GM06990 (cell line): Measurements from ENCODE around the gene LGMN.

Source experiments
- DNase-seq: peaks from one replicate; pipeline ENCODE4 v3.0.0-alpha.2; 2011; ENCODE audit not compliant: insufficient read length; ENCODE audit errors: extremely low read depth
- H3K27me3 ChIP-seq: replicated peaks from 2 replicates; pipeline ENCODE4 v1.6.0; 2011; ENCODE audit warnings: low read length; ENCODE audit not compliant: control insufficient read depth, insufficient read depth
- H3K36me3 ChIP-seq: 2 replicates; pipeline ENCODE4 v1.5.1; 2011; ENCODE audit warnings: low read length; ENCODE audit not compliant: control insufficient read depth, insufficient read depth
- H3K4me3 ChIP-seq: replicated peaks from 2 replicates; pipeline ENCODE4 v1.5.1; 2011; ENCODE audit warnings: low read depth, mild to moderate bottlenecking, control low read depth, low read length
- TF ChIP-seq, protein P1 (sequence below): IDR thresholded peaks from 2 replicates; pipeline ENCODE4 v1.5.1; 2011; ENCODE audit warnings: low read length, control low read depth, mild to moderate bottlenecking, inconsistent platforms; ENCODE audit not compliant: insufficient read depth, poor library complexity, severe bottlenecking

LGMN gene

DNA sequence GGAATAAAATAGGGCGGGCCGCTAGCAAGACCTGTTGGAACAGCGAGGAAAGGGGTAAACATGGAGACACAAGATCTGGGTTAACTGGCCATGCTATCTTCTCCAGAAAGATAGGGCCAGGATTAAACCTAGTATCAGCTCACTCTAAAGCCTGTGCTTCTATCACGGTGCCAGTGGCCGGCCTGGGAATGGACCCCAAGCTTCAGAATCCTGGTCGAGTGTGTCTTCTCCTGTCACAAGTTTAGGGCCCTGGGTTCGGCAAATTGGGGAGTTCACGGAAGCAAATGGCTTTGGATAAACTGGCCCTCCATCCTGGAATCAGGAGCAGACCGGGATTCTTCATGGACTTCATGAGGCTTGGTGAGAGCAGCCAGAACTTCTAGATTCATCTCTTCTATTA, 82.2 kb downstream of the LGMN start:
- no peaks in the 10 kb centered on the region for H3K27me3 ChIP-seq
- no peak overlapping the region for H3K4me3 ChIP-seq
- TF ChIP-seq, protein P1, sequence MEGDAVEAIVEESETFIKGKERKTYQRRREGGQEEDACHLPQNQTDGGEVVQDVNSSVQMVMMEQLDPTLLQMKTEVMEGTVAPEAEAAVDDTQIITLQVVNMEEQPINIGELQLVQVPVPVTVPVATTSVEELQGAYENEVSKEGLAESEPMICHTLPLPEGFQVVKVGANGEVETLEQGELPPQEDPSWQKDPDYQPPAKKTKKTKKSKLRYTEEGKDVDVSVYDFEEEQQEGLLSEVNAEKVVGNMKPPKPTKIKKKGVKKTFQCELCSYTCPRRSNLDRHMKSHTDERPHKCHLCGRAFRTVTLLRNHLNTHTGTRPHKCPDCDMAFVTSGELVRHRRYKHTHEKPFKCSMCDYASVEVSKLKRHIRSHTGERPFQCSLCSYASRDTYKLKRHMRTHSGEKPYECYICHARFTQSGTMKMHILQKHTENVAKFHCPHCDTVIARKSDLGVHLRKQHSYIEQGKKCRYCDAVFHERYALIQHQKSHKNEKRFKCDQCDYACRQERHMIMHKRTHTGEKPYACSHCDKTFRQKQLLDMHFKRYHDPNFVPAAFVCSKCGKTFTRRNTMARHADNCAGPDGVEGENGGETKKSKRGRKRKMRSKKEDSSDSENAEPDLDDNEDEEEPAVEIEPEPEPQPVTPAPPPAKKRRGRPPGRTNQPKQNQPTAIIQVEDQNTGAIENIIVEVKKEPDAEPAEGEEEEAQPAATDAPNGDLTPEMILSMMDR, result no peak
- no peak for DNase-seq
- H3K36me3 ChIP-seq, result peaks cover 4% of the 10 kb centered on the region

DNA sequence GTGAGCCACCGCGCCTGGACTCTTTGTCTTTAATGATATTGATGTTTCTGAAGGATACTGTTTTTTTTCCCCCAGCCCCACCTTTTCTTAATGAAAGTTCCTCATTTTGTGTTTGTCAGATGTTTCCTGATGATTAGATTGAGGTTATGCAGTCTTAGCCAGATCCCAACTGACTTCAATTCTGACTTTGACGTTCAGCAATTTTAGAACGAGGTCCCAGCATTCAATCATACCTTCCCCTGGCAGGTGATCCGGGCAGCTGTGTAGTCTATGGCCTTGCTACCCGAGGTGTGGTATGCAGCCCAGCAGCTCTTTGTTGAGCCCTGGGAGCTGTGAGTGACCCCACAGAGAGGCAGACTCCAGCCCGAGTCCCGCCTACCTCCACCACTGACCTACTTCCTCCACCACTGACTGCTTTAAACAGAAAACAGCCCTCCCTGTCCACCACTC, 82.7 kb downstream of the LGMN start:
- Histone ChIP-seq H3K4me3 (no peak overlapping the region), H3K27me3 (no peaks in the 10 kb centered on the region), H3K36me3 (peaks cover 8% of the 10 kb centered on the region)
- no peak for DNase-seq
- TF ChIP-seq, protein P1, result no peak

DNA sequence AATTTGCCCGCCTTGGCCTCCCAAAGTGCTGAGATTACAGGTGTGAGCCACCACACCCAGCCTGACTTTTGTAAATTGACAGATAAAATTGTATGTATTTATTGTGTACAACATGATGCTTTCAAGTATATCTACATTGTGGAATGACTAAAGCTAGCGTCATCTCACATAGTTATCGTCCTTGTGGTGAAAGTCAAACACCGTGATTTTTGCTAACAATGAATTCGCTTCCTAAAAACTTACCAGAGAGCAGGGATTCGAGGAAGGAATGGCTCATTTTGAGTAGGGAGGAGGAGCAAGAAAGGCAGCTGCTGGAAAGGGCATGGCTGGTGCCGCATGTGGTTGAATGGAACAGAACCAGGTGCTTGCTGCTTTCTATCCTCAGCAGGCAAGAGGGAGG, 85.4 kb downstream of the LGMN start:
- TF ChIP-seq, protein P1, result no peak
- no peak overlapping the region for H3K4me3 ChIP-seq
- H3K27me3 ChIP-seq, result no peaks in the 10 kb centered on the region
- no peak for DNase-seq
- H3K36me3 ChIP-seq, result peaks cover 13% of the 10 kb centered on the region

GRCh38 chr14:92660571-92660970, 87.9 kb downstream of the LGMN start:
- no peaks in the 10 kb centered on the region for H3K27me3 ChIP-seq
- TF ChIP-seq, protein P1, result no peak
- peaks cover 14% of the 10 kb centered on the region for H3K36me3 ChIP-seq
- H3K4me3 ChIP-seq, result no peak overlapping the region
- no peak for DNase-seq

DNA sequence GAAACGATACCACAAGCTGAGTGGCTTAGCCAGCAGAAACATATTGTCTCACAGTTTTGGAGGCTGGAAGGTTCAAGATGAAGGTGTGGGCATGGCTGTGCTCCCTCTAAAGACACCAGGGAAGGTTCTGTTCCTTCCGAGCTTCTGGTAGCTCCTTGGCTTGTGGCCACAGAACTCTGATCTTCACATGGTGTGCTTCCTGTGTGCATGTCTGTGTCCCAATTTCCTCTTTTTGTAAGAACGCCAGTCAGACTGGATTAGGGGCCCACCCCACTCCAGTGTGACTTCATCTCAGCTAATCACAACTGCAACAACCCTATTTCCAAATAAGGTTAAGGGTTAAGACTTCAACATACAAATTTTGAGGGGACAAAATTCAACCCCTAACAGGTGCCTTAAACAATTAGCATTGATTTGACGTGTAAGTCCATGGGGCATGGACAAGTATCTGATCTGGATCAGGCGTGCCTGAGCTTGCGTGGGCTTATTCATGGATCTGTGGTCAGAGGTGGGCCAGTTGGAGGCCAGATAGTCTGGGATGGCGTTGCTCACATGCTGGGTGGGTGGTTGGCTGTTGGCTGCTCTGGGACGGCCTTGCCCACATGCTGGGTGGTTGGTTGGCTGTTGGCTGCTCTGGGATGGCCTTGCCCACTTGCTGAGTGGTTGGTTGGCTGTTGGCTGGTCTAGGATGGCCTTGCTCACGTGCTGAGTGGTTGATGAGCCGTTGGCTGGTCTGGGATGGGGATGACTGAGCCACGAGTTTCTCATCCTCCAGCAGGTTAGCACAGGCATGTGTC, 88.5 kb downstream of the LGMN start:
- no peak overlapping the region for H3K4me3 ChIP-seq
- no peak for DNase-seq
- TF ChIP-seq, protein P1, result no peak

GRCh38 chr14:92658684-92659083, 89.7 kb downstream of the LGMN start:
- H3K4me3 ChIP-seq, result no peak overlapping the region
- TF ChIP-seq, protein P1, result no peak
- peaks cover 17% of the 10 kb centered on the region for H3K36me3 ChIP-seq
- DNase-seq, result no peak
- H3K27me3 ChIP-seq, result no peaks in the 10 kb centered on the region

More for the DNA sequence above, 88.5 kb downstream of the LGMN start:
- Histone ChIP-seq H3K36me3 (peaks cover 17% of the 10 kb centered on the region), H3K27me3 (no peaks in the 10 kb centered on the region)
